K562 (cell line): ENCODE results near the gene ARSA. TPM values are rescaled to one million over a fixed set of nuclear protein-coding genes. Genes with fewer than 3 reads are reported as not detected.
A peak's percentile ranks its signal among the peaks of the same experiment; 100 is the strongest.

Source experiments
- EHMT2 ChIP-seq: fragments of 450-650 bp; IDR thresholded peaks from 2 replicates; pipeline ENCODE4 v1.6.1; 2018; ENCODE audit warnings: antibody characterized with exemption
- ETV1 ChIP-seq: fragments of 450-650 bp; conservative IDR thresholded peaks from 2 replicates; pipeline ENCODE4 v1.6.1; 2016; ENCODE audit warnings: missing genetic modification characterization, control low read depth, low read depth, missing compliant biosample characterization
- NR2F6 ChIP-seq: fragments of 450-650 bp; formaldehyde crosslinking; IDR thresholded peaks from 2 replicates; pipeline ENCODE4 v1.4.0; 2020; ENCODE audit warnings: mild to moderate bottlenecking
- SMAD4 ChIP-seq: fragments of 250-450 bp; sonication (Bioruptor Pico); conservative IDR thresholded peaks from 2 replicates; pipeline ENCODE4 v1.8.0; 2021; ENCODE audit warnings: inconsistent platforms, mild to moderate bottlenecking, moderate library complexity
- SMARCE1 ChIP-seq: fragments of 450-650 bp; IDR thresholded peaks from 2 replicates; pipeline ENCODE4 v1.7.1; 2016; ENCODE audit warnings: mild to moderate bottlenecking
- THRAP3 ChIP-seq: fragments of 450-650 bp; IDR thresholded peaks from 2 replicates; pipeline ENCODE4 v1.6.1; 2016; ENCODE audit warnings: mild to moderate bottlenecking, inconsistent platforms, borderline replicate concordance
- polyA plus RNA-seq, 8 experiments: library from polyadenylated mRNA; depleted of rRNA in 4 of 8; stranded (reverse) in 5 of 8; unstranded in 3 of 8; fragments of >200 nt; fragmentation: Nextera tagmentation in 2 of 8; fragmentation: Illumina TruSeq in 1 of 8; extraction: Ambion mirVana in 2 of 8; extraction: Trizol in 1 of 8; gene quantifications; 2 replicates each; pipeline versions ENCODE4 v1.2.1 to v1.2.3, GENCODE V29; 2011 to 2014; ENCODE audit warnings: inconsistent platforms in 1 of 8, missing spikeins in 1 of 8
- total RNA-seq, 7 experiments: library from RNA; depleted of rRNA in 6 of 7; stranded (reverse); fragments of >200 nt in 6 of 7; fragmentation: Illumina TruSeq in 2 of 7; extraction: Trizol in 2 of 7; gene quantifications; 2 replicates each; pipeline versions ENCODE4 v1.2.1 to v1.2.3, GENCODE V29; 2011 to 2021; ENCODE audit warnings: low replicate concordance in 1 of 7
- TF ChIP-seq, protein P1 (sequence below): fragments of 250-450 bp; sonication (Bioruptor Pico); IDR thresholded peaks from 2 replicates; pipeline ENCODE4 v1.5.1; 2021; ENCODE audit warnings: mild to moderate bottlenecking
- TF ChIP-seq, protein P2 (sequence below), 2 experiments: fragments of 450-650 bp; conservative IDR thresholded peaks; 2 replicates each; pipeline ENCODE4 v1.6.1; 2017; ENCODE audit warnings: mild to moderate bottlenecking in 2 of 2, moderate library complexity in 2 of 2
- TF ChIP-seq, protein P3 (sequence below): fragments of 450-650 bp; formaldehyde crosslinking; IDR thresholded peaks from 2 replicates; pipeline ENCODE4 v1.4.0; 2022; ENCODE audit warnings: missing genetic modification characterization
- TF ChIP-seq, protein P4 (sequence below): fragments of 450-650 bp; IDR thresholded peaks from 2 replicates; pipeline ENCODE4 v1.6.1; 2016; ENCODE audit warnings: low read depth
- TF ChIP-seq, protein P5 (sequence below): sonication (generic); formaldehyde crosslinking; IDR thresholded peaks from 2 replicates; pipeline ENCODE4 v1.8.1; 2022; ENCODE audit warnings: missing genetic modification reagents

Gene ARSA
- total and polyA plus RNA-seq, 9 of the 15 experiments (the other 6 are each of a cell fraction or from before 2014, with no cell fraction given), result 0.32 to 10.9 (median 1.8) TPM; not detected in 1

DNA sequence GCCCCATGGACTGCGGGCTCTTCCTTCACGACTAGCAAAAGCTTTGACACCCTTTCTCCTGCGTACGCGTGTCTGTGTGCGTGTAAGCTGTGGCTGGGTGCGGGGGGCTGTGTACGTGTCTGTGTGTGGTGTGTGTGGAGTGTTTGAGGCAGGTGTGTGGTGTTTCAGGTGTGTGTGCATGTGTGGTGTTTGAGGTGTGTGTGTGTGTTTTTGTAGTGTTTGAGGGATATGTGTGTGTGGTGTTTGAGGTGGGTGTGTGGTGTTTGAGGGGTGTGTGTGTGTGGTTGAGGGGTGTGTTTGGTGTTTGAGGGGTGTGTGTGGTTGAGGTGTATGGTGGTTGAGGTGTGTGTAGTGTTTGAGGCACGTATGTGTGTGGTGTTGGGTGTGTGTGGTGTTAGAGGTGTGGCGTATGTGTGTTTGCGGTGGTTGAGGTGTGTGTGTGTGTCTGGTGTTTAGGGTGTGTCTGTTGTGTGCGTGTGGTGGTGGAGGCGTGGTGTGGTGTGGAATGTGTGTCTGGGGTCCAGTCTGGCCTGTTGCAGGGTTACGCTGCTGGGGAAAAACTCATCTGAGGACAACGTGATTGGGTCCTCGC lies 687 bp upstream of the ARSA start (continued):
- TF ChIP-seq, protein P1, sequence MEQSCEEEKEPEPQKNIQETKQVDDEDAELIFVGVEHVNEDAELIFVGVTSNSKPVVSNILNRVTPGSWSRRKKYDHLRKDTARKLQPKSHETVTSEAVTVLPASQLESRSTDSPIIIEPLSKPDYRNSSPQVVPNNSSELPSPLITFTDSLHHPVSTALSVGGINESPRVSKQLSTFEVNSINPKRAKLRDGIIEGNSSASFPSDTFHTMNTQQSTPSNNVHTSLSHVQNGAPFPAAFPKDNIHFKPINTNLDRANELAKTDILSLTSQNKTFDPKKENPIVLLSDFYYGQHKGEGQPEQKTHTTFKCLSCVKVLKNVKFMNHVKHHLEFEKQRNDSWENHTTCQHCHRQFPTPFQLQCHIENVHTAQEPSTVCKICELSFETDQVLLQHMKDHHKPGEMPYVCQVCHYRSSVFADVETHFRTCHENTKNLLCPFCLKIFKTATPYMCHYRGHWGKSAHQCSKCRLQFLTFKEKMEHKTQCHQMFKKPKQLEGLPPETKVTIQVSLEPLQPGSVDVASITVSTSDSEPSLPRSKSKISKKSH (CRISPR knock-in tag), result no peak
- TF ChIP-seq, protein P2, sequence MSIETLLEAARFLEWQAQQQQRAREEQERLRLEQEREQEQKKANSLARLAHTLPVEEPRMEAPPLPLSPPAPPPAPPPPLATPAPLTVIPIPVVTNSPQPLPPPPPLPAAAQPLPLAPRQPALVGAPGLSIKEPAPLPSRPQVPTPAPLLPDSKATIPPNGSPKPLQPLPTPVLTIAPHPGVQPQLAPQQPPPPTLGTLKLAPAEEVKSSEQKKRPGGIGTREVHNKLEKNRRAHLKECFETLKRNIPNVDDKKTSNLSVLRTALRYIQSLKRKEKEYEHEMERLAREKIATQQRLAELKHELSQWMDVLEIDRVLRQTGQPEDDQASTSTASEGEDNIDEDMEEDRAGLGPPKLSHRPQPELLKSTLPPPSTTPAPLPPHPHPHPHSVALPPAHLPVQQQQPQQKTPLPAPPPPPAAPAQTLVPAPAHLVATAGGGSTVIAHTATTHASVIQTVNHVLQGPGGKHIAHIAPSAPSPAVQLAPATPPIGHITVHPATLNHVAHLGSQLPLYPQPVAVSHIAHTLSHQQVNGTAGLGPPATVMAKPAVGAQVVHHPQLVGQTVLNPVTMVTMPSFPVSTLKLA (conservative IDR thresholded peaks at IDR 0.05), result 0 out of 4 replicates have a peak, but pooled peaks of 1 of the 2 experiments have one; percentile 2
- TF ChIP-seq EHMT2 (peak; percentile 59; the same call in 1 of the 2 replicates), SMAD4 (CRISPR knock-in tag) (no peak), SMARCE1 (peak; percentile 25; the same call in 1 of the 2 replicates), THRAP3 (0 out of 2 replicates have a peak, but pooled peaks have one; percentile 53), NR2F6 (CRISPR knock-in tag) (no peak), ETV1 (tag) (no peak)
- TF ChIP-seq, protein P3, sequence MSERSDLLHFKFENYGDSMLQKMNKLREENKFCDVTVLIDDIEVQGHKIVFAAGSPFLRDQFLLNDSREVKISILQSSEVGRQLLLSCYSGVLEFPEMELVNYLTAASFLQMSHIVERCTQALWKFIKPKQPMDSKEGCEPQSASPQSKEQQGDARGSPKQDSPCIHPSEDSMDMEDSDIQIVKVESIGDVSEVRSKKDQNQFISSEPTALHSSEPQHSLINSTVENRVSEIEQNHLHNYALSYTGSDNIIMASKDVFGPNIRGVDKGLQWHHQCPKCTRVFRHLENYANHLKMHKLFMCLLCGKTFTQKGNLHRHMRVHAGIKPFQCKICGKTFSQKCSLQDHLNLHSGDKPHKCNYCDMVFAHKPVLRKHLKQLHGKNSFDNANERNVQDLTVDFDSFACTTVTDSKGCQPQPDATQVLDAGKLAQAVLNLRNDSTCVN (CRISPR knock-in tag), result peak; percentile 74; the same call in 1 of the 2 replicates
- TF ChIP-seq, protein P4, sequence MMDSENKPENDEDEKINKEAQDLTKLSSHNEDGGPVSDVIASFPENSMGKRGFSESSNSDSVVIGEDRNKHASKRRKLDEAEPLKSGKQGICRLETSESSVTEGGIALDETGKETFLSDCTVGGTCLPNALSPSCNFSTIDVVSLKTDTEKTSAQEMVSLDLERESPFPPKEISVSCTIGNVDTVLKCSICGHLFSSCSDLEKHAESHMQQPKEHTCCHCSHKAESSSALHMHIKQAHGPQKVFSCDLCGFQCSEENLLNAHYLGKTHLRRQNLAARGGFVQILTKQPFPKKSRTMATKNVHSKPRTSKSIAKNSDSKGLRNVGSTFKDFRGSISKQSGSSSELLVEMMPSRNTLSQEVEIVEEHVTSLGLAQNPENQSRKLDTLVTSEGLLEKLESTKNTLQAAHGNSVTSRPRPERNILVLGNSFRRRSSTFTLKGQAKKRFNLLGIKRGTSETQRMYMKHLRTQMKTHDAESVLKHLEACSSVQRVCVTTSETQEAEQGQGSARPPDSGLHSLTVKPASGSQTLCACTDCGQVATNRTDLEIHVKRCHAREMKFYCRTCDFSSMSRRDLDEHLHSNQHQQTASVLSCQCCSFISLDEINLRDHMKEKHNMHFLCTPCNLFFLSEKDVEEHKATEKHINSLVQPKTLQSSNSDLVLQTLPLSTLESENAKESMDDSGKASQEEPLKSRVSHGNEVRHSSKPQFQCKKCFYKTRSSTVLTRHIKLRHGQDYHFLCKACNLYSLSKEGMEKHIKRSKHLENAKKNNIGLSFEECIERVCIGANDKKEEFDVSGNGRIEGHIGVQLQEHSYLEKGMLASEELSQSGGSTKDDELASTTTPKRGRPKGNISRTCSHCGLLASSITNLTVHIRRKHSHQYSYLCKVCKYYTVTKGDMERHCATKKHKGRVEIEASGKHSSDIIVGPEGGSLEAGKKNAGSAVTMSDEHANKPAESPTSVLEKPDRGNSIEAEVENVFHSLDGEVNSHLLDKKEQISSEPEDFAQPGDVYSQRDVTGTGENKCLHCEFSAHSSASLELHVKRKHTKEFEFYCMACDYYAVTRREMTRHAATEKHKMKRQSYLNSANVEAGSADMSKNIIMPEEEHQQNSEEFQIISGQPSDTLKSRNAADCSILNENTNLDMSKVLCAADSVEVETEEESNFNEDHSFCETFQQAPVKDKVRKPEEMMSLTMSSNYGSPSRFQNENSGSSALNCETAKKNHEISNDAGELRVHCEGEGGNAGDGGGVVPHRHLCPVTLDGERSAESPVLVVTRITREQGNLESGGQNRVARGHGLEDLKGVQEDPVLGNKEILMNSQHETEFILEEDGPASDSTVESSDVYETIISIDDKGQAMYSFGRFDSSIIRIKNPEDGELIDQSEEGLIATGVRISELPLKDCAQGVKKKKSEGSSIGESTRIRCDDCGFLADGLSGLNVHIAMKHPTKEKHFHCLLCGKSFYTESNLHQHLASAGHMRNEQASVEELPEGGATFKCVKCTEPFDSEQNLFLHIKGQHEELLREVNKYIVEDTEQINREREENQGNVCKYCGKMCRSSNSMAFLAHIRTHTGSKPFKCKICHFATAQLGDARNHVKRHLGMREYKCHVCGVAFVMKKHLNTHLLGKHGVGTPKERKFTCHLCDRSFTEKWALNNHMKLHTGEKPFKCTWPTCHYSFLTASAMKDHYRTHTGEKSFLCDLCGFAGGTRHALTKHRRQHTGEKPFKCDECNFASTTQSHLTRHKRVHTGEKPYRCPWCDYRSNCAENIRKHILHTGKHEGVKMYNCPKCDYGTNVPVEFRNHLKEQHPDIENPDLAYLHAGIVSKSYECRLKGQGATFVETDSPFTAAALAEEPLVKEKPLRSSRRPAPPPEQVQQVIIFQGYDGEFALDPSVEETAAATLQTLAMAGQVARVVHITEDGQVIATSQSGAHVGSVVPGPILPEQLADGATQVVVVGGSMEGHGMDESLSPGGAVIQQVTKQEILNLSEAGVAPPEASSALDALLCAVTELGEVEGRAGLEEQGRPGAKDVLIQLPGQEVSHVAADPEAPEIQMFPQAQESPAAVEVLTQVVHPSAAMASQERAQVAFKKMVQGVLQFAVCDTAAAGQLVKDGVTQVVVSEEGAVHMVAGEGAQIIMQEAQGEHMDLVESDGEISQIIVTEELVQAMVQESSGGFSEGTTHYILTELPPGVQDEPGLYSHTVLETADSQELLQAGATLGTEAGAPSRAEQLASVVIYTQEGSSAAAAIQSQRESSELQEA, result peak; percentile 46; the same call in 1 of the 2 replicates
- TF ChIP-seq, protein P5, sequence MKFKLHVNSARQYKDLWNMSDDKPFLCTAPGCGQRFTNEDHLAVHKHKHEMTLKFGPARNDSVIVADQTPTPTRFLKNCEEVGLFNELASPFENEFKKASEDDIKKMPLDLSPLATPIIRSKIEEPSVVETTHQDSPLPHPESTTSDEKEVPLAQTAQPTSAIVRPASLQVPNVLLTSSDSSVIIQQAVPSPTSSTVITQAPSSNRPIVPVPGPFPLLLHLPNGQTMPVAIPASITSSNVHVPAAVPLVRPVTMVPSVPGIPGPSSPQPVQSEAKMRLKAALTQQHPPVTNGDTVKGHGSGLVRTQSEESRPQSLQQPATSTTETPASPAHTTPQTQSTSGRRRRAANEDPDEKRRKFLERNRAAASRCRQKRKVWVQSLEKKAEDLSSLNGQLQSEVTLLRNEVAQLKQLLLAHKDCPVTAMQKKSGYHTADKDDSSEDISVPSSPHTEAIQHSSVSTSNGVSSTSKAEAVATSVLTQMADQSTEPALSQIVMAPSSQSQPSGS, result no peak
